Epidermal melanocyte (primary cell): ENCODE data around the gene ADD1.
A peak's percentile ranks its signal among the peaks of the same experiment; 100 is the strongest.

ENCODE experiments used
- DNase-seq: peaks from one replicate; pipeline ENCODE4 v3.0.0; 2011; ENCODE audit warnings: low spot score; ENCODE audit not compliant: insufficient read length

ADD1 gene

GRCh38 chr4:2963966-2964471 is 120.4 kb downstream of the ADD1 start:
- DNase-seq: peak; percentile 43

GRCh38 chr4:2964706-2965258 is 121.1 kb downstream of the ADD1 start:
- DNase-seq: no peak

- no peak for DNase-seq
Observed at GRCh38 chr4:2965262-2965661, 121.6 kb downstream of the ADD1 start.

GRCh38 chr4:2968381-2968780 is 124.7 kb downstream of the ADD1 start:
- DNase-seq: no peak

GRCh38 chr4:2971275-2971674 is 127.6 kb downstream of the ADD1 start:
- no peak for DNase-seq

GRCh38 chr4:2977211-2978088 is 133.8 kb downstream of the ADD1 start:
- DNase-seq: no peak
